Testis (tissue), 2 donors: ENCODE data around the gene ACTL10.

Experiments
- POLR2A ChIP-seq: fragments of 450-650 bp; IDR thresholded peaks from one replicate; pipeline ENCODE4 v1.6.1; 2017; ENCODE audit warnings: antibody characterized with exemption, mild to moderate bottlenecking, moderate library complexity
- TF ChIP-seq, protein P1 (sequence below), 3 experiments: fragments of 450-650 bp in 2 of 3; fragments of 200-600 bp in 1 of 3; sonication (generic) in 1 of 3; IDR thresholded peaks; one replicate each; pipeline ENCODE4 v1.5.1; 2016 to 2019; ENCODE audit warnings: antibody characterized with exemption in 3 of 3, mild to moderate bottlenecking in 2 of 3, moderate library complexity in 1 of 3

DNA sequence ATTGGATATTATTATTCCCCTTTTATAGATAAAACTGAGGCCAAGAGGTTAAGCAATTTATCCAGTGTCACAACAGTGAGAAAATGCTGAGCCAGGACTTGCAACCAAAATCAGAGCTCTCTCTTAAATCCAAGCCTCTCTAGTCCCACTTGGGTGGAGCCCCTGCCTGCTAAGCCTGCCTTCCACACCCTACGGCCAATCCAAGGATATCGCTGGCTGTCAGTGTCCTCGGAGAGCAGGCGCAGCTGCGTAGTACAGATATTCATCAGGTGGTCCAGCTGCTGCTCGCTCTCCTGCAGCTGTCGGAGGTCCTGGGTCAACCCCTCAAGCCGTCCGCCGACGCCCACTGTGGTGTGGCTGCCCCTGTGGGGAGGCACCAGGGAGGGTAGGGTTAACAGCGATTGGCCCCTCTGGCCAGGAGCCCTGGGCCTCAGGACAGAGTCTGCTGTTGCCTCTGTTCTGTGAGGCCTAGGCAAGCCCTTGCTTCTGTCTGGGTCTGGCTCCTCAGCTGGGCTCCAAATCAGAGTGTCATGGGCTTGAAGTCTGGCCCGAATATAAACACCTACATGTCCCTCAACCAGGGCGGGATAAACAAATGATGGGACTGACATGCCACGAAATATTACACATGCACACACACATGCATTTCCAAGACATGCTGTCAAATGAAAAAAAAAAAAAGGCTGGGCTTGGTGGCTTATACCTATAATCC is 11.4 kb downstream of the ACTL10 start:
- TF ChIP-seq, protein P1, sequence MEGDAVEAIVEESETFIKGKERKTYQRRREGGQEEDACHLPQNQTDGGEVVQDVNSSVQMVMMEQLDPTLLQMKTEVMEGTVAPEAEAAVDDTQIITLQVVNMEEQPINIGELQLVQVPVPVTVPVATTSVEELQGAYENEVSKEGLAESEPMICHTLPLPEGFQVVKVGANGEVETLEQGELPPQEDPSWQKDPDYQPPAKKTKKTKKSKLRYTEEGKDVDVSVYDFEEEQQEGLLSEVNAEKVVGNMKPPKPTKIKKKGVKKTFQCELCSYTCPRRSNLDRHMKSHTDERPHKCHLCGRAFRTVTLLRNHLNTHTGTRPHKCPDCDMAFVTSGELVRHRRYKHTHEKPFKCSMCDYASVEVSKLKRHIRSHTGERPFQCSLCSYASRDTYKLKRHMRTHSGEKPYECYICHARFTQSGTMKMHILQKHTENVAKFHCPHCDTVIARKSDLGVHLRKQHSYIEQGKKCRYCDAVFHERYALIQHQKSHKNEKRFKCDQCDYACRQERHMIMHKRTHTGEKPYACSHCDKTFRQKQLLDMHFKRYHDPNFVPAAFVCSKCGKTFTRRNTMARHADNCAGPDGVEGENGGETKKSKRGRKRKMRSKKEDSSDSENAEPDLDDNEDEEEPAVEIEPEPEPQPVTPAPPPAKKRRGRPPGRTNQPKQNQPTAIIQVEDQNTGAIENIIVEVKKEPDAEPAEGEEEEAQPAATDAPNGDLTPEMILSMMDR (IDR thresholded peaks at IDR 0.05), result no peak
- no peak for TF ChIP-seq POLR2A
